Endodermal cell (in vitro differentiated cells): ENCODE results near the gene CPM. TPM values are rescaled to one million over a fixed set of nuclear protein-coding genes. Genes with fewer than 3 reads are reported as not detected.

Source experiments
- DNase-seq: peaks from one replicate; pipeline ENCODE4 v3.0.0-alpha.2; 2017
- H3K27ac ChIP-seq: 2 replicates; pipeline ENCODE4 v1.5.1; 2013; ENCODE audit warnings: mild to moderate bottlenecking, low read depth, low read length, moderate library complexity
- H3K27me3 ChIP-seq: 2 replicates; pipeline ENCODE4 v1.6.1; 2013; ENCODE audit warnings: mild to moderate bottlenecking, low read length, moderate library complexity; ENCODE audit not compliant: insufficient read depth, control insufficient read depth, poor library complexity, severe bottlenecking
- H3K36me3 ChIP-seq: 2 replicates; pipeline ENCODE4 v1.7.0; 2013; ENCODE audit warnings: mild to moderate bottlenecking, low read length, moderate library complexity; ENCODE audit not compliant: control insufficient read depth, insufficient read depth
- H3K4me1 ChIP-seq: one replicate; pipeline ENCODE4 v1.7.0; 2013; ENCODE audit warnings: low read length; ENCODE audit not compliant: control insufficient read depth, insufficient read depth
- H3K4me3 ChIP-seq: 2 replicates; pipeline ENCODE4 v1.5.1; 2013; ENCODE audit warnings: mild to moderate bottlenecking, low read length, moderate library complexity
- H3K9ac ChIP-seq: 2 replicates; pipeline ENCODE4 v1.6.1; 2013; ENCODE audit warnings: mild to moderate bottlenecking, low read length, moderate library complexity; ENCODE audit not compliant: poor library complexity, severe bottlenecking; ENCODE audit errors: extremely low read depth
- H3K9me3 ChIP-seq: 2 replicates; pipeline ENCODE4 v1.6.1; 2013; ENCODE audit warnings: mild to moderate bottlenecking, low read length, moderate library complexity; ENCODE audit not compliant: control insufficient read depth
- H3K27ac Mint-ChIP-seq: 2 replicates; pipeline ENCODE4 v1.8.0; 2020; ENCODE audit warnings: mixed read lengths
- H3K27me3 Mint-ChIP-seq: 2 replicates; pipeline ENCODE4 v1.8.0; 2021; ENCODE audit warnings: mild to moderate bottlenecking, mixed read lengths; ENCODE audit not compliant: insufficient read depth
- H3K36me3 Mint-ChIP-seq: 2 replicates; pipeline ENCODE4 v1.8.0; 2020; ENCODE audit warnings: low read depth, mixed read lengths
- H3K4me1 Mint-ChIP-seq: 2 replicates; pipeline ENCODE4 v1.8.0; 2020; ENCODE audit warnings: mixed read lengths
- H3K4me3 Mint-ChIP-seq: 2 replicates; pipeline ENCODE4 v1.8.0; 2020; ENCODE audit warnings: mild to moderate bottlenecking, moderate library complexity, mixed read lengths
- H3K9me3 Mint-ChIP-seq: 2 replicates; pipeline ENCODE4 v1.8.0; 2020; ENCODE audit warnings: mild to moderate bottlenecking, mixed read lengths
- WGBS, 2 experiments: methylation state at CpG; one replicate each; pipeline versions ENCODE4 v1.1.5 to v1.1.7; 2013; ENCODE audit warnings: missing lambda C conversion rate in 2 of 2, mixed read lengths in 1 of 2; ENCODE audit not compliant: insufficient coverage in 1 of 2, insufficient read length in 1 of 2; 5-methylcytosine and 5-hydroxymethylcytosine counted together
- total RNA-seq, 2 donors: library from RNA; stranded (reverse); fragmentation: NEBNext Ultra II Directional in 1 of 2; extraction: Animal tissue kit (Norgen Biotek cat#: 25700) in 1 of 2; gene quantifications; 2 replicates in 1 of 2; 3 replicates in 1 of 2; pipeline ENCODE4 v1.2.1, GENCODE V29; 2021
- TF ChIP-seq, protein P1 (sequence below): fragments of 200-600 bp; sonication (generic); conservative IDR thresholded peaks from 2 replicates; pipeline ENCODE4 v1.5.0; 2021; ENCODE audit warnings: antibody characterized with exemption, mild to moderate bottlenecking

CPM gene
- total RNA-seq, 2 donors from 2014 or later, result 0.80 to 0.86 TPM

DNA sequence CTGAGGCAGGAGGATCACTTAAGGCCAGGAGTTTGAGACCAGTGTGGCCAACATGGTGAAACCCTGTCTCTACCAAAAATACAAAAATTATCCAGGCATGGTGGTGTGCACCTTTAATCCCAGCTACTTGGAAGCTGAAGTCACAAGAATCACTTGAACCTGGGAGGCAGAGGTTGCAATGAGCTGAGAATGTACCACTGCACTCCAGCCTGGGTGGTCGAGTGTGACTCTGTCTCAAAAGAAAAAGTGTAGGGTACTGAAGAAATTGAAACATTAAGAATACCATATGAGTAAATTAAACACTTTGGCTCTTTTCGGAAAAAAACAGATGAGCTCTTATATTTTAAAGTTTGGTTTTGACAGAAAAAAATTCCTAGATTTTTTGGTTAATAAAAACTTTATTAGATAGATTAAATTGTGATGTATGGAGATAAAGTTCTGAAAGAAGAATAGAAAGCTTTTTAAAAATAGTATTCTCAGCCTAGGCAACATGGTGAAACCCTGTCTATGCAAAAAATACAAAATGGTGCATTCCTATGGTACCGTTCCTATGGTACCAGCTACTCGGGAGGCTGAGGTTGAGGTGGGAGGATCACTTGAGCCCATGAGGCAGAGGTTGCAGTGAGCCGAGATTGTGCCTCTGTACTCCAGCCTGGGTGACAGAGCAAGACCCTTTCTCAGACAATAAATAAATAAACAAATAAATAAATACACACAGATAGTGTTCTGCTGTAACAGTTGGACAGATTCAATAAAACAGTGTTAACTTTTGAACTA lies 104.9 kb downstream of the CPM start:
- Histone ChIP-seq H3K27ac (no peak overlapping the region), H3K27me3 (no peaks in the 10 kb centered on the region), H3K9me3 (no peaks in the 10 kb centered on the region), H3K4me1 (peaks cover 2% of the 10 kb centered on the region), H3K9ac (no peak overlapping the region), H3K36me3 (peaks cover 94% of the 10 kb centered on the region), H3K4me3 (no peak overlapping the region)
- Mint-ChIP-seq H3K27ac (no peak overlapping the region), H3K36me3 (peaks cover 62% of the 10 kb centered on the region), H3K4me1 (peaks cover 1% of the 10 kb centered on the region), H3K9me3 (no peaks in the 10 kb centered on the region), H3K27me3 (no peaks in the 10 kb centered on the region), H3K4me3 (no peak overlapping the region)
- TF ChIP-seq, protein P1, sequence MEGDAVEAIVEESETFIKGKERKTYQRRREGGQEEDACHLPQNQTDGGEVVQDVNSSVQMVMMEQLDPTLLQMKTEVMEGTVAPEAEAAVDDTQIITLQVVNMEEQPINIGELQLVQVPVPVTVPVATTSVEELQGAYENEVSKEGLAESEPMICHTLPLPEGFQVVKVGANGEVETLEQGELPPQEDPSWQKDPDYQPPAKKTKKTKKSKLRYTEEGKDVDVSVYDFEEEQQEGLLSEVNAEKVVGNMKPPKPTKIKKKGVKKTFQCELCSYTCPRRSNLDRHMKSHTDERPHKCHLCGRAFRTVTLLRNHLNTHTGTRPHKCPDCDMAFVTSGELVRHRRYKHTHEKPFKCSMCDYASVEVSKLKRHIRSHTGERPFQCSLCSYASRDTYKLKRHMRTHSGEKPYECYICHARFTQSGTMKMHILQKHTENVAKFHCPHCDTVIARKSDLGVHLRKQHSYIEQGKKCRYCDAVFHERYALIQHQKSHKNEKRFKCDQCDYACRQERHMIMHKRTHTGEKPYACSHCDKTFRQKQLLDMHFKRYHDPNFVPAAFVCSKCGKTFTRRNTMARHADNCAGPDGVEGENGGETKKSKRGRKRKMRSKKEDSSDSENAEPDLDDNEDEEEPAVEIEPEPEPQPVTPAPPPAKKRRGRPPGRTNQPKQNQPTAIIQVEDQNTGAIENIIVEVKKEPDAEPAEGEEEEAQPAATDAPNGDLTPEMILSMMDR, result no peak
- no peak for DNase-seq
- WGBS, 2 experiments, result 98 to 100% methylated on average over 2 to 5 of the region's 5 CpGs

DNA sequence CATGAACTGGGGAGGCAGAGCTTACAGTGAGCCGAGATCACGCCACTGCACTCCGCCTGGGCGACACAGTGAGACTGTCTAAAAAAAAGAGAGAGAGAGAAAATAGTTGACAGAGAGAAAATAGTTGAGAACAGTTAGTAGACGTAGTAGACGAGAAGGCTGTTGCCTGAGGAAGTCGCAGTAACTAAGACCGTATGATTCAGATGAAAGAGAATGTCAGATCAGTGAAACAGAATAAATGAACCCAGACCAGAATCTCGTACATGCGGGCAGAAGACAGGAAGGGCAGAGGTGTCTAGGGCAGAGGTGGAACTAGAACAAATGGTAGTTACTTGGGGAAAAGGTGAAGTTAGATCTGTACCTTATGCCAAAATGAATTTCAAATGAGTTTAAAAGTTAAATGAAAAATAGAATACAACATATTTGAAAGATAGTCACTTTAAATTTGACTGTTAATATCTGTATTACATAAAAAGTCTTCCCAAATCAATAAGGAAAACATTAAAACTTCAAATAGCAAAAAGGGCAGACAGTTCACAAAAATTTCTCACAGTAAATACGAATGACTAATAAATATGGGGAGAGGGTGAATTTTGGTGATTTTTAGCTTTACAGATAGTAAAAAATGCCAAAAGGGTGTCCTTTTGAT lies 107.3 kb downstream of the CPM start:
- Mint-ChIP-seq H3K36me3 (peaks cover 63% of the 10 kb centered on the region), H3K4me1 (peaks cover 1% of the 10 kb centered on the region), H3K4me3 (no peak overlapping the region), H3K27ac (no peak overlapping the region), H3K9me3 (no peaks in the 10 kb centered on the region), H3K27me3 (no peaks in the 10 kb centered on the region)
- 93 to 96% methylated on average over 10 to 11 of the region's 11 CpGs for WGBS, 2 experiments
- H3K9me3 ChIP-seq, result no peaks in the 10 kb centered on the region
- peaks cover 5% of the 10 kb centered on the region for H3K4me1 ChIP-seq
- H3K9ac ChIP-seq, result no peak overlapping the region
- H3K27me3 ChIP-seq, result no peaks in the 10 kb centered on the region
- H3K36me3 ChIP-seq, result peaks cover 99% of the 10 kb centered on the region
- TF ChIP-seq, protein P1, result no peak
- H3K4me3 ChIP-seq, result no peak overlapping the region
- no peak for DNase-seq
- no peak overlapping the region for H3K27ac ChIP-seq

DNA sequence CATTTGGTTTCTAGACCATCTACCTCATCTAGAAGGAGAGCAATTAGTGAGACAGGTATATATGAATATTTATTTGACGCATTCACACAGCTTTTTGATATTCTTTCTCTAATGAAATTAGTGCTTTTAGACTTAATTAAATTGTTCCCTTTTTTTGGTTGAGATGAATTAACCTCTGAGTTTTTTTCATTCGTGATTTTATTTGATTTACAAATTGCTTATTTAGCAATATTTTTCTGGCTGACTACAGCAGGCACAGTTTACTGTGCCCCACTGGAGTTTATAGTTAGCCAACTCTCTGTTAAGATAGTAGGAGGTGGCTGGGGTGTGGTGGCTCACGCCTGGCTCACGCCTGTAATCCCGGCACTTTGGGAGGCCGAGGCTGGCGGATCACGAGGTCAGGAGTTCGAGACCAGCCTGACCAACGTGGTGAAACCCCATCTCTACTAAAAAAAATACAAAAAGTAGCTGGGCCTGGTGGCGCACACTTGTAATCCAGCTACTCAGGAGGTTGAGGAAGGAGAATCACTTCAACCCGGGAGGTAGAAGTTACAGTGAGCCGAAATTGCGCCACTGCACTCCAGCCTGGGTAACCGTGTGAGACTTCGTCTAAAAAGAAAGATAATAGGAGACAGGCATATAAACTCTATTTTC lies 108.2 kb downstream of the CPM start:
- DNase-seq, result no peak
- peaks cover 5% of the 10 kb centered on the region for H3K4me1 ChIP-seq
- no peaks in the 10 kb centered on the region for H3K4me1 Mint-ChIP-seq
- peaks cover 99% of the 10 kb centered on the region for H3K36me3 ChIP-seq
- H3K9ac ChIP-seq, result no peak overlapping the region
- H3K27me3 ChIP-seq, result no peaks in the 10 kb centered on the region
- TF ChIP-seq, protein P1, result no peak
- H3K27ac Mint-ChIP-seq, result no peak overlapping the region
- peaks cover 66% of the 10 kb centered on the region for H3K36me3 Mint-ChIP-seq
- no peaks in the 10 kb centered on the region for H3K27me3 Mint-ChIP-seq
- 90 to 95% methylated on average over 2 to 15 of the region's 16 CpGs for WGBS, 2 experiments
- H3K4me3 ChIP-seq, result no peak overlapping the region
- no peak overlapping the region for H3K4me3 Mint-ChIP-seq
- no peaks in the 10 kb centered on the region for H3K9me3 Mint-ChIP-seq
- no peak overlapping the region for H3K27ac ChIP-seq
- H3K9me3 ChIP-seq, result no peaks in the 10 kb centered on the region
